Activated CD8-positive, alpha-beta memory T cell treated with anti-CD3 and anti-CD28 coated beads for 48 hours (primary cell): ENCODE data around the gene HIP1R.
A peak's percentile ranks its signal among the peaks of the same experiment; 100 is the strongest.

Experiments used
- DNase-seq, 3 experiments: peaks; one replicate each; pipeline ENCODE4 v3.0.0-alpha.2; 2020; ENCODE audit warnings: low read depth in 2 of 3, low spot score in 2 of 3

The HIP1R gene

DNA sequence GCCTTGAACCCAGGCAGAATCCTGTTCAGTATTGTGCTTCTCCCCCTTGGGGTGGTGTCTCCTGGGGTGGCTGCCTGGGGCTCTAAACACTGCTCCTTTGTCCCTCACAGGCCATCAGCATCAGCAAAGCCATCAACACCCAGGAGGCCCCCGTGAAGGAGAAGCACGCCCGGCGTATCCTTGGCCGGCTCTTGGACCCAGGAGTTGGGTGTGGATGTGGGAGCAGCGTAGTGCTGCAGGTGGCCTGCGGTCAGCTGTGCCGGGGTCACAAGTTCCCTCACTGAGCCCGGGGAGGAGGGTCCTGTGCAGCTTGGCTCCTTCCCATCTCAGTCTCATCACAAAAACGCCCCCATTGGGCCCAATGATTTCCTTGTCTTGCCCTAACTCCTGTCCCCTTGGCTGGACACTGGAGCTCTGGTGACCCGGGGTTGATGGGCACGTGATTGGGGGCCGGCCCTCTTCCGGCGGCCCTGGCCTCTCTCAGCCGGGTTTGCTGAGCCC, 12.7 kb downstream of the HIP1R start:
- no peak for DNase-seq

DNA sequence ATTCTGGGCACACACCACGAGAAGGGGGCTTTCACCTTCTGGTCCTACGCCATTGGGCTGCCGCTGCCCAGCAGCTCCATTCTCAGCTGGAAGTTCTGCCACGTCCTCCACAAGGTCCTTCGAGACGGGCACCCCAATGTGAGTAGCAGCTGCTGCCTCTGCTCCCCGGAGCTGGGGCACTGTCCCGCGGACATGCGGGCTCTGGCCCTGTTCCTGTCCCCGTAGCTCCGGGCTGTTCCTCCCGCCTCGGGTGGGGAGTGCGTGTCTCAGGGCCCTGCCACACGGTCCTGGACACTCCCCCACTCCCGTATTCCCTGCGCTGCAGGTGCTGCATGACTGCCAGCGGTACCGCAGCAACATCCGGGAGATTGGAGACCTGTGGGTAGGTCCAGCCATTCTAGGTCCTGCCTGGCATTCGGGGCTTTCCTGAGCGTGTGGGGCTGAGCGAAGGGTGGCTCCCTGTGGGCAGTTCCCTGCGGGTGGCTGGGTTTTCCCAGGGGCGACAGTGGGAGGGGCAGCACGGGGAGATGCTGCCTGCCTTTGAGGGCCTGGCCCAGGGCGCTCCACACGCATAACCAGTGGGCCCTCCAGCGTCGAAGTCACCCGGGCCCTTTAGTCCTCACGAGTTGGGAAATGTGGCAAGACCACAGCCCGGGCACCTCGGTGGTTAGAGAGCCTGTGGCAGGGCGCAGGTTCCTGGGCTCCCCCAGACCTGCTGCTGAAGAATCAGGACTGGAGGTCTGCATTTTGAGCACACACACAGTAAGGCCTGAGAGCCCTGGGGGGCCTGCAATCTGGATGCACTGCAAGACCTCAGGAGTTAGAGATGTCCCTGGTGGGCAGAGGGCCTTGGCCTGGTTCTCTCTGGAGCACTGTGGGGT, 13.5 kb downstream of the HIP1R start:
- DNase-seq: no peak

- DNase-seq: no peak
Observed at GRCh38 chr12:122849352-122850047, 14.2 kb downstream of the HIP1R start.

DNA sequence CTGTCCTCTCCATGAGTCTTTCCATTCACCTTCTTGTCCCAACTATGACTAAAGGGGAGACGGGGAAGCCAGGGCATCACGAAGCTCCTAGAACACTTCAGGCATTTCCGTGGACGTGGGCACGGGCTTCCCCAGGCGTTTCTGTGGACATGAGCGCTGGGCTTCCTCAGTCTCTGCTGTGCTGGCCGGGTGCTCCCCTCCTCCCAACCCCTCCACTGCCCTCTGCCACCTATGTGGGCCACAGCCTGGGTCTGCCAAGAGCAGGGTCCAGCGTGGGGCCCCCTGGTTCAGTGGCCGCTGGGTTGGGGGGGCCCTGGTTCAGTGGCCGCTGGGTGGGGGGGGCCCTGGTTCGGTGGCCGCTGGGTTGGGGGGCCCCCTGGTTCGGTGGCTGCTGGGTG, 14.8 kb downstream of the HIP1R start:
- DNase-seq: no peak

GRCh38 chr12:122850695-122851350, 15.6 kb downstream of the HIP1R start:
- DNase-seq: no peak

DNA sequence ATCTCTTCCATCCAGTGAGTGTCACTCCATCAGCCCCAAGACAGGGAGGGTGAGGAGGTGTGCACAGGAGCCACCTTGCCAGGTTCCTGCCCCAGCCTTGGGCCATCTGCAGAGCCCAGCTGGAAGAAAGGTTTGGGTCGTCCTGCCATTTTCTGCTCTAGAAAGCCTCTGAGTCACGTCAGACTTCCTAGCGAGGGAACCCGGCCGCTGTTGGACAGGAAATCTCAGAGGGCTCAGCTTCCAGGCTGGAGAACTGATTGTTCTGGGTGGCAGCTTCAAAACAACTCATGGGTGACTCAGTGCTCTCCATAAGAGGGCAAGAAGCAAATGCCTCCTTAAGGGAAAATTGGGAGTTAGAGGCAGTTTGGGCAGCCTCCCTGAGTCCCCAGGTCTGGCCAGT, 16.6 kb downstream of the HIP1R start:
- DNase-seq: no peak

GRCh38 chr12:122852336-122853275, 17.3 kb downstream of the HIP1R start:
- DNase-seq: no peak

DNA sequence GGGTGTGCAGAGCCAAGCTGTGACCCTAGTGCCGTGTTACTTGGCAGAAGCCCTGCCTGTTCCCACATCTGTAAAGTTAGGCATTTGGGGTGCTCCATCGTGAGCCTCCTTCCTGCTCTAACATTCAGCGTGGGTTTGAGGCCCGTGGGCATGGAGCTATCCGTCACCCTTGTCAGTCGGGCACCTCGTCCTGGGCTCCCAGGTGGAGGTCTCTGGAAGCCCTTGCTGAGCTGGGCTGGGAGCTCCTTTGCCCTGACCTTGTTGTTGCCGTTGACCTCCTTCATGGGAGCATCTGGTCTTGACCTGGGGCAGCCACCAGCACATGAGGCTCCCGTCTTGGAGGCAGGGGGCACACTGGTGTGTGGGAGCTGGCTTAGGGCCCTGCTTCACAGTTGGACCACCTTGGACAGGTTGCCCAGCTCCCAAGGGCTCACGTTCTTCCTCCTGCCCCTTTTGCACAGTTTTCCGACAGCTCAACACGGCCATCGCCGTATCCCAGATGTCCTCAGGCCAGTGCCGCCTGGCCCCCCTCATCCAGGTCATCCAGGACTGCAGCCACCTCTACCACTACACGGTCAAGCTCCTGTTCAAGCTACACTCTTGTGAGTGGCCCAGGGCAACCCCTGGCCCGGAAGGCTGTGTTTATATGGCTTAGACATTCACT, 18.5 kb downstream of the HIP1R start:
- no peak for DNase-seq

- DNase-seq: no peak
Observed at GRCh38 chr12:122854554-122854953, 19.3 kb downstream of the HIP1R start.

DNA sequence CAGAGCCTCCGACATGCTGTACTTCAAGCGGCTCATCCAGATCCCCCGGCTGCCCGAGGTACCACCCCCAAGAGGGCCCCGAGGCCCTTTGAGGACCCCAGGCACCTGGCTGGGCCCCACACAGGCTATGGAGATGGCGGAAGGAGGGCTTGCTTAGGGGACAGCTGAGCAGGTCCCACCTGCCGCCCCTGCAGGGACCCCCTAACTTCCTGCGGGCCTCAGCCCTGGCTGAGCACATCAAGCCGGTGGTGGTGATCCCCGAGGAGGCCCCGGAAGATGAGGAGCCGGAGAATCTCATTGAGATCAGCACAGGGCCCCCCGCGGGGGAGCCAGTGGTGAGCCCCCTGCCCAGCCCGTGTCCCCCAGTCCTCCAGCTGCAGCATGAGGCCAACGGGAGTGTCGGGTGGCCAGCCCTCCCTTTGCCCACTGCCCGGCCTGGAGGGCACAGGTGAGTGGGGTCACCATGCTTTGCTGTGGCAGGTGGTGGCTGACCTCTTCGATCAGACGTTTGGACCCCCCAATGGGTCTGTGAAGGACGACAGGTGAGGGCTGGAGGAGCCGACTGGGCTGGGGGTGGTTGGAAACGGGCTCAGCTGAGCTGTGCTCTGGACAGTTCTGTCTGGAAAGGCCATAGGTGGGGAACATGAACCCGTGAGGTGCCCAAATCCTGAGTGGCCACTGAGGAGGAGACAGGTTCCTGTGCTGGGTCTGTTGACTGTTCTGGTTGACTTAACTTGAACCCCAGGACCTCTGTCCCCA, 20.0 kb downstream of the HIP1R start:
- DNase-seq: no peak

DNA sequence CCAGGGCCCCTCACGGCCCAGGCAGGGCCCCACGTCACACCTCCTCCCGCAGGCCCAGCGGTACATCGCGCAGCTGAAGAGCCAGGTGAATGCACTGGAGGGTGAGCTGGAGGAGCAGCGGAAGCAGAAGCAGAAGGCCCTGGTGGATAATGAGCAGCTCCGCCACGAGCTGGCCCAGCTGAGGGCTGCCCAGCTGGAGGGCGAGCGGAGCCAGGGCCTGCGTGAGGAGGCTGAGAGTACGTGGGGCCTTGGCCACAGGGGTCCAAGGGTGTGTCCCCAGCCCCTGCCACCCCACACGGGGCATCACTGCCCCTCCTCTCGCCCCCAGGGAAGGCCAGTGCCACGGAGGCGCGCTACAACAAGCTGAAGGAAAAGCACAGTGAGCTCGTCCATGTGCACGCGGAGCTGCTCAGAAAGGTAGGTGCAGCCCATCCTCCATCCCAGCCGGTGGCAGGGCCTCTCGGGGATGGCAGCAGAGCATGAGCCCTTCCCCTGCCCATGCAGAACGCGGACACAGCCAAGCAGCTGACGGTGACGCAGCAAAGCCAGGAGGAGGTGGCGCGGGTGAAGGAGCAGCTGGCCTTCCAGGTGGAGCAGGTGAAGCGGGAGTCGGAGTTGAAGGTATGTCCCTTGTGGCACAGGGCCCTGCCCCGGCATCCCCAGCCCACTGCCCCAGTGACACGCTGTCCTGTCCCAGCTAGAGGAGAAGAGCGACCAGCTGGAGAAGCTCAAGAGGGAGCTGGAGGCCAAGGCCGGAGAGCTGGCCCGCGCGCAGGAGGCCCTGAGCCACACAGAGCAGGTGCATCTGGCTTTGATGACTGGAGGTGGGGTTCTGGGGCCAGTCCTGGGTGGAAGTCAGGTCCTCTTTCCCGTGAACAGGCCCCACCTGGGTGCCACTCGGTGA, 20.9 kb downstream of the HIP1R start:
- no peak for DNase-seq

DNA sequence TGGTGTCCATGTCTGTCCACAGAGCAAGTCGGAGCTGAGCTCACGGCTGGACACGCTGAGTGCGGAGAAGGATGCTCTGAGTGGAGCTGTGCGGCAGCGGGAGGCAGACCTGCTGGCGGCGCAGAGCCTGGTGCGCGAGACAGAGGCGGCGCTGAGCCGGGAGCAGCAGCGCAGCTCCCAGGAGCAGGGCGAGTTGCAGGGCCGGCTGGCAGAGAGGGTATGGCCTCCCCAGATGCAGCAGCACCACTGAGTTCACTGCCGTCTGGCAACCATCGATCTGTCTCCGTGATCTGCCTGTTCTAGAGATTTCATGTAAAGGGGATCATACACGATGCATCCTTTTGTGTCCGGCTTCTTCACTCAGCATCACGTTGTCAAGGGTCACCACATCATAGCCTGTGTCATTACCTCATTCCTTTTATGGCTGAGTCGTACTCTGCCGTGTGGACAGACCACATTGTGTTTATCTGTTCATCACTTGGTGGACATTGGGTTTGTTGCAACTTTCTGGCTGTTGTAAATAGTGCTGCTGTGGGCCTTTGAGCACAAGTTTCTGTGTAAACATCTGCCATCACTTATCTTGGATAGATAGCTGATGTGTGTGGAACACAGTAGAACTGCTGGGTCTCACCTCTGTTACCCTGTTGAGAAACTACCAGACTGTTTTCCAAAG, 21.9 kb downstream of the HIP1R start:
- DNase-seq: no peak

GRCh38 chr12:122858171-122858570, 22.9 kb downstream of the HIP1R start:
- DNase-seq: no peak

DNA sequence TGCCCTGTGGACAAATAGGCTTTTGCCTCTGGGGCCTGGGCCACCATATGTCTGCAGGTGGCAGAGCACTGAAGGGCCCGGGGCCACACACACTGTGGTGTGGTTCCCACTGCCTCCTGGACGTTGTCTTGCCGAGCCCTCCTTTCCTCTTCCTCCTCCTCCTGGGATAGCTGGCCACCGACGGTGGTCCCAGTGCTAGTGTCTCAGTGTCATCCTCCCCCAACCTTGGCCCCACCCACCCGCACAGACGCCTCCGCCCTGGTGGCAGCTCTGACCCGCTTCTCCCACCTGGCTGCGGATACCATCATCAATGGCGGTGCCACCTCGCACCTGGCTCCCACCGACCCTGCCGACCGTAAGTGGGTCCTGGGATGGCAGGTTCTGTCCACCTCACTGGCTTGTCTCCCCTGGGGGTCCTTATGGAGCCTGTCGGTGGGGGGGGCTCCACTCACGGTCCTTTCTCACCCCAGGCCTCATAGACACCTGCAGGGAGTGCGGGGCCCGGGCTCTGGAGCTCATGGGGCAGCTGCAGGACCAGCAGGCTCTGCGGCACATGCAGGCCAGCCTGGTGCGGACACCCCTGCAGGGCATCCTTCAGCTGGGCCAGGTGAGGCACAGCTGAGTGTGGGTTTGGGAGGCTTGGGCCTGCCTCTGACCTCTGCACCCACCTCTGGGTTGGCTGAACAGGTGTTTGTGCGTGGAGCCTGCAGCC, 23.5 kb downstream of the HIP1R start:
- DNase-seq: no peak

DNA sequence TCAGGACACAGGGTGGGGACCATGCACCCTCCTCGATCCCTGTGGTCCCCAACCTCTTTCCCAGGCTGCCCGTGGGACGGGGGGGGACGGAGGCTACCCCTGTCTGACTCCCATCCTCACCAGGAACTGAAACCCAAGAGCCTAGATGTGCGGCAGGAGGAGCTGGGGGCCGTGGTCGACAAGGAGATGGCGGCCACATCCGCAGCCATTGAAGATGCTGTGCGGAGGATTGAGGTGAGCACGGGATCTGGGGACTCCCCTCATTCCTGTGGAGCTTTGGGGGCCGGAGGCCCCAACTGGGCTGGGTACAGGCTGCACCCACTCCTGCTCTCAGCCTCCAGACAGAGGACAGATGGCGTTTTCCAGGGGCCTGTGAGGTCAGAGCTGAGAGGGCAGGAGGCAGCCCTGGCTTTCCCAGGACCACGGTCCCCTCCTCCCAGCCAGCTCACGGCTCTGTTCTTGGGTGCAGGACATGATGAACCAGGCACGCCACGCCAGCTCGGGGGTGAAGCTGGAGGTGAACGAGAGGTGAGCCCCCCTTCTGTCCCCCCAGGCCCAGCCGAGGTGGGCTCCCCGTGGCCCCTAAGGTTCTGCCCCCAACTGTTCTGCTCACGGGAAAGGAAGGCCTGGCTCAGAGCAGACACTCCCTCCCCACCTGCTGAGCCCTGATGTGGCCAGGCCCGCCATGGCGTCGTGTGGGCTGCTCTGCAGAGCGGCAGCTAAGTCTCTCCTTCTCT, 24.2 kb downstream of the HIP1R start:
- no peak for DNase-seq

- DNase-seq: peak; percentile 44 to 85 (median 82)
Observed at GRCh38 chr12:122860040-122860853, 25.0 kb downstream of the HIP1R start.
